Measurements from ENCODE around the gene PRKCZ. TPM values are rescaled to one million over a fixed set of nuclear protein-coding genes. Genes with fewer than 3 reads are reported as not detected.

PRKCZ gene
- polyA plus RNA-seq, 1 of the 3 experiments (the other 2 are of a cell fraction), result 24.2 TPM

DNA sequence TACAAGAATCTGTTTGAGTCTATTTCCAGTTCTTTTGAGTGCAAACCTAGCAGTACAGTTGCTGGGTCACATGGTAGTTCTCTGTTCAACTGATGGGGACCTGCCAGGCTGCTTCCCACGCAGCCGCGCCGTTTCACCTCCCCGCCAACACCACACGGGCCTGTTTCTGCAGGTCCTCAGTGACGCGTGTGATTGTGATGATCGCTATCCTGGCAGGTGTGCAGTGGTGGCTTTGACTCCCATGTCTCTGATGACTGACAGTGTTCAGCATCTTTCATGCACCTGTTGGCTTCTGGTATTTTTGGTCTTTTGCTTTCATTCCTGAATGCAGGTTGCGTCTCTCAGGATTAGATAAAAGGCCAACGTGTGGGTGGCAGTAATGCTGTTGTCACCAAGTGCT lies 102.7 kb downstream of the PRKCZ start:
- no peak overlapping the region for H2AFZ ChIP-seq (ENCODE audit: low read depth)
- ChIA-PET CTCF (interaction anchor here (1.3 to 4.8 kb wide), 3 partner anchors 13 to 21 kb away, joined by 3 to 28 read pairs (median 9); no protein-coding TSS in a partner anchor), POLR2A (no interaction called here)
- no peak overlapping the region for H3K9ac ChIP-seq
- H3K27ac ChIP-seq (ENCODE audit: low read depth in 2 of 2, low read length in 1 of 2), result no peak overlapping the region
- no peaks in the 10 kb centered on the region for H3K9me2 ChIP-seq
- H3K4me2 ChIP-seq, result no peak overlapping the region
- H4K20me1 ChIP-seq (ENCODE audit: insufficient read depth), result no peaks in the 10 kb centered on the region
- H3K4me1 ChIP-seq (ENCODE audit: control insufficient read depth in 1 of 2, insufficient read depth in 2 of 2, low read depth in 1 of 2, low read length in 1 of 2), result no peaks in the 10 kb centered on the region
- H3F3A ChIP-seq (replicated peaks; ENCODE audit: insufficient read depth), result no peaks in the 10 kb centered on the region
- no peaks in the 10 kb centered on the region for H3K79me2 ChIP-seq (ENCODE audit: insufficient read depth)
- H3K27me3 ChIP-seq (ENCODE audit: insufficient read depth), result no peaks in the 10 kb centered on the region
- DNase-seq, result no peak
- WGBS (ENCODE audit: low lambda C conversion rate), result 88% methylated on average over 11 of the region's 11 CpGs
- no peak overlapping the region for H3K4me3 ChIP-seq (ENCODE audit: low read depth in 2 of 2, low read length in 1 of 2)
- TF ChIP-seq NFIC (IDR thresholded peaks at IDR 0.05; ENCODE audit: borderline replicate concordance), result no peak
- no peak for TF ChIP-seq RAD21 (IDR thresholded peaks at IDR 0.05; ENCODE audit: low read length)
- TF ChIP-seq EZH2phosphoT487 (IDR thresholded peaks at IDR 0.05; ENCODE audit: borderline replicate concordance, low read depth), result no peak
- no peak for TF ChIP-seq CHD2 (IDR thresholded peaks at IDR 0.05; ENCODE audit: low read length, partially characterized antibody)
- no peak for TF ChIP-seq FOXJ3 (CRISPR knock-in tag; IDR thresholded peaks at IDR 0.05)
- no peak for TF ChIP-seq GABPA (IDR thresholded peaks at IDR 0.05; ENCODE audit: low read depth)
- TF ChIP-seq RXRA (IDR thresholded peaks at IDR 0.05; ENCODE audit: borderline replicate concordance, low read depth), result no peak
- no peak for TF ChIP-seq TCF12 (IDR thresholded peaks at IDR 0.05)
- TF ChIP-seq, protein P1, sequence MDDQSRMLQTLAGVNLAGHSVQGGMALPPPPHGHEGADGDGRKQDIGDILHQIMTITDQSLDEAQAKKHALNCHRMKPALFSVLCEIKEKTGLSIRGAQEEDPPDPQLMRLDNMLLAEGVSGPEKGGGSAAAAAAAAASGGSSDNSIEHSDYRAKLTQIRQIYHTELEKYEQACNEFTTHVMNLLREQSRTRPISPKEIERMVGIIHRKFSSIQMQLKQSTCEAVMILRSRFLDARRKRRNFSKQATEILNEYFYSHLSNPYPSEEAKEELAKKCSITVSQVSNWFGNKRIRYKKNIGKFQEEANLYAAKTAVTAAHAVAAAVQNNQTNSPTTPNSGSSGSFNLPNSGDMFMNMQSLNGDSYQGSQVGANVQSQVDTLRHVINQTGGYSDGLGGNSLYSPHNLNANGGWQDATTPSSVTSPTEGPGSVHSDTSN (IDR thresholded peaks at IDR 0.05), result no peak
- TF ChIP-seq EP300 (IDR thresholded peaks at IDR 0.05; ENCODE audit: borderline replicate concordance in 1 of 2, low read depth in 1 of 2, low read length in 1 of 2), result no peak
- no peak for TF ChIP-seq GATA2 (CRISPR knock-in tag; IDR thresholded peaks at IDR 0.05)
- no peak for TF ChIP-seq SIN3A (IDR thresholded peaks at IDR 0.05; ENCODE audit: borderline replicate concordance, low read depth, low read length)
- no peak for TF ChIP-seq MEF2A (IDR thresholded peaks at IDR 0.05; ENCODE audit: borderline replicate concordance, low read depth)
- TF ChIP-seq, protein P2, sequence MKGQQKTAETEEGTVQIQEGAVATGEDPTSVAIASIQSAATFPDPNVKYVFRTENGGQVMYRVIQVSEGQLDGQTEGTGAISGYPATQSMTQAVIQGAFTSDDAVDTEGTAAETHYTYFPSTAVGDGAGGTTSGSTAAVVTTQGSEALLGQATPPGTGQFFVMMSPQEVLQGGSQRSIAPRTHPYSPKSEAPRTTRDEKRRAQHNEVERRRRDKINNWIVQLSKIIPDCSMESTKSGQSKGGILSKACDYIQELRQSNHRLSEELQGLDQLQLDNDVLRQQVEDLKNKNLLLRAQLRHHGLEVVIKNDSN (IDR thresholded peaks at IDR 0.05; ENCODE audit: borderline replicate concordance, low read depth), result no peak
- no peak for TF ChIP-seq YY1 (IDR thresholded peaks at IDR 0.05; ENCODE audit: low read depth)
- no peak for TF ChIP-seq SMC3 (IDR thresholded peaks at IDR 0.05; ENCODE audit: low read depth, low read length)
- TF ChIP-seq, protein P3, sequence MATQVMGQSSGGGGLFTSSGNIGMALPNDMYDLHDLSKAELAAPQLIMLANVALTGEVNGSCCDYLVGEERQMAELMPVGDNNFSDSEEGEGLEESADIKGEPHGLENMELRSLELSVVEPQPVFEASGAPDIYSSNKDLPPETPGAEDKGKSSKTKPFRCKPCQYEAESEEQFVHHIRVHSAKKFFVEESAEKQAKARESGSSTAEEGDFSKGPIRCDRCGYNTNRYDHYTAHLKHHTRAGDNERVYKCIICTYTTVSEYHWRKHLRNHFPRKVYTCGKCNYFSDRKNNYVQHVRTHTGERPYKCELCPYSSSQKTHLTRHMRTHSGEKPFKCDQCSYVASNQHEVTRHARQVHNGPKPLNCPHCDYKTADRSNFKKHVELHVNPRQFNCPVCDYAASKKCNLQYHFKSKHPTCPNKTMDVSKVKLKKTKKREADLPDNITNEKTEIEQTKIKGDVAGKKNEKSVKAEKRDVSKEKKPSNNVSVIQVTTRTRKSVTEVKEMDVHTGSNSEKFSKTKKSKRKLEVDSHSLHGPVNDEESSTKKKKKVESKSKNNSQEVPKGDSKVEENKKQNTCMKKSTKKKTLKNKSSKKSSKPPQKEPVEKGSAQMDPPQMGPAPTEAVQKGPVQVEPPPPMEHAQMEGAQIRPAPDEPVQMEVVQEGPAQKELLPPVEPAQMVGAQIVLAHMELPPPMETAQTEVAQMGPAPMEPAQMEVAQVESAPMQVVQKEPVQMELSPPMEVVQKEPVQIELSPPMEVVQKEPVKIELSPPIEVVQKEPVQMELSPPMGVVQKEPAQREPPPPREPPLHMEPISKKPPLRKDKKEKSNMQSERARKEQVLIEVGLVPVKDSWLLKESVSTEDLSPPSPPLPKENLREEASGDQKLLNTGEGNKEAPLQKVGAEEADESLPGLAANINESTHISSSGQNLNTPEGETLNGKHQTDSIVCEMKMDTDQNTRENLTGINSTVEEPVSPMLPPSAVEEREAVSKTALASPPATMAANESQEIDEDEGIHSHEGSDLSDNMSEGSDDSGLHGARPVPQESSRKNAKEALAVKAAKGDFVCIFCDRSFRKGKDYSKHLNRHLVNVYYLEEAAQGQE (IDR thresholded peaks at IDR 0.05; ENCODE audit: low read depth, low read length), result no peak
- TF ChIP-seq RCOR1 (IDR thresholded peaks at IDR 0.05; ENCODE audit: low read length), result no peak
- TF ChIP-seq, protein P4, sequence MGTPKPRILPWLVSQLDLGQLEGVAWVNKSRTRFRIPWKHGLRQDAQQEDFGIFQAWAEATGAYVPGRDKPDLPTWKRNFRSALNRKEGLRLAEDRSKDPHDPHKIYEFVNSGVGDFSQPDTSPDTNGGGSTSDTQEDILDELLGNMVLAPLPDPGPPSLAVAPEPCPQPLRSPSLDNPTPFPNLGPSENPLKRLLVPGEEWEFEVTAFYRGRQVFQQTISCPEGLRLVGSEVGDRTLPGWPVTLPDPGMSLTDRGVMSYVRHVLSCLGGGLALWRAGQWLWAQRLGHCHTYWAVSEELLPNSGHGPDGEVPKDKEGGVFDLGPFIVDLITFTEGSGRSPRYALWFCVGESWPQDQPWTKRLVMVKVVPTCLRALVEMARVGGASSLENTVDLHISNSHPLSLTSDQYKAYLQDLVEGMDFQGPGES (IDR thresholded peaks at IDR 0.05; ENCODE audit: low read depth, low read length), result no peak
- peaks cover 0 to 4% of the 10 kb centered on the region in 2 experiments for H3K36me3 ChIP-seq (replicated peaks in 1 of 2; ENCODE audit: control insufficient read depth in 1 of 2, insufficient read depth in 2 of 2, low read length in 1 of 2)
- H3K9me3 ChIP-seq, result no peaks in the 10 kb centered on the region

All from SK-N-SH (cell line).